Sigmoid colon (tissue), 4 donors: Measurements from ENCODE around the gene PBX3.

Source experiments
- EP300 ChIP-seq, 4 donors: sonication (generic); formaldehyde crosslinking; IDR thresholded peaks; one replicate each; pipeline ENCODE4 v1.6.1; 2017; ENCODE audit warnings: antibody characterized with exemption in 4 of 4
- POLR2A ChIP-seq, 2 donors: fragments of 450-650 bp; IDR thresholded peaks; one replicate each; pipeline ENCODE4 v1.6.1; 2016; ENCODE audit warnings: antibody characterized with exemption in 2 of 2, mild to moderate bottlenecking in 2 of 2, moderate library complexity in 2 of 2
- TF ChIP-seq, protein P1 (sequence below), 4 experiments: fragments of 450-650 bp in 3 of 4; fragments of 200-600 bp in 1 of 4; IDR thresholded peaks; one replicate each; pipeline ENCODE4 v1.5.1; 2016 to 2019; ENCODE audit warnings: antibody characterized with exemption in 4 of 4, mild to moderate bottlenecking in 3 of 4, moderate library complexity in 2 of 4

DNA sequence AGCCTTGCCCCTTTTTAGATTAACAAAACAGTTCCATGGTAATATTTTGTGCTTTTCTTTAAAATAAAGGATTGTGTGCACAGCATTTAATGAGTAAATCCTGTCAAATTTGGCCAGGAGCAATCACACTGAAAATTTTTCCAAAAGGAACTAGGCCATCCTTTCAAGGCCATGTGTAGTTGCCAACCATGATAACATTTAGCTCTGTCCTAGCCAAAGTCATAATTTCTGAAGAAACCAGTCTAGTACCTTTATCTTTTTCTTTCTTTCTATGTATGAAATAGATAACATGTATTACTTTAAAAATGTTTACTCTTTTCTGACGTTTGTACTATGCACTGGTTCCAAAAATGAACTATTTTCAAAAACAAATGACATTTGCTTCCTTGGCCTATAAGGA, 143.7 kb downstream of the PBX3 start:
- no peak for TF ChIP-seq POLR2A (IDR thresholded peaks at IDR 0.05)
- TF ChIP-seq, protein P1, sequence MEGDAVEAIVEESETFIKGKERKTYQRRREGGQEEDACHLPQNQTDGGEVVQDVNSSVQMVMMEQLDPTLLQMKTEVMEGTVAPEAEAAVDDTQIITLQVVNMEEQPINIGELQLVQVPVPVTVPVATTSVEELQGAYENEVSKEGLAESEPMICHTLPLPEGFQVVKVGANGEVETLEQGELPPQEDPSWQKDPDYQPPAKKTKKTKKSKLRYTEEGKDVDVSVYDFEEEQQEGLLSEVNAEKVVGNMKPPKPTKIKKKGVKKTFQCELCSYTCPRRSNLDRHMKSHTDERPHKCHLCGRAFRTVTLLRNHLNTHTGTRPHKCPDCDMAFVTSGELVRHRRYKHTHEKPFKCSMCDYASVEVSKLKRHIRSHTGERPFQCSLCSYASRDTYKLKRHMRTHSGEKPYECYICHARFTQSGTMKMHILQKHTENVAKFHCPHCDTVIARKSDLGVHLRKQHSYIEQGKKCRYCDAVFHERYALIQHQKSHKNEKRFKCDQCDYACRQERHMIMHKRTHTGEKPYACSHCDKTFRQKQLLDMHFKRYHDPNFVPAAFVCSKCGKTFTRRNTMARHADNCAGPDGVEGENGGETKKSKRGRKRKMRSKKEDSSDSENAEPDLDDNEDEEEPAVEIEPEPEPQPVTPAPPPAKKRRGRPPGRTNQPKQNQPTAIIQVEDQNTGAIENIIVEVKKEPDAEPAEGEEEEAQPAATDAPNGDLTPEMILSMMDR (IDR thresholded peaks at IDR 0.05) = no peak
- TF ChIP-seq EP300 (IDR thresholded peaks at IDR 0.05) = no peak
